GM18909 (cell line): ENCODE results near the gene FHOD3.
A peak's percentile ranks its signal among the peaks of the same experiment; 100 is the strongest.

Source experiments
- ATAC-seq: cut with Tn5 transposase; IDR thresholded peaks from one replicate; pipeline ENCODE4 v1.9.1; 2021; ENCODE audit warnings: mild to moderate bottlenecking; ENCODE audit not compliant: unreplicated experiment, poor library complexity

The FHOD3 gene

DNA sequence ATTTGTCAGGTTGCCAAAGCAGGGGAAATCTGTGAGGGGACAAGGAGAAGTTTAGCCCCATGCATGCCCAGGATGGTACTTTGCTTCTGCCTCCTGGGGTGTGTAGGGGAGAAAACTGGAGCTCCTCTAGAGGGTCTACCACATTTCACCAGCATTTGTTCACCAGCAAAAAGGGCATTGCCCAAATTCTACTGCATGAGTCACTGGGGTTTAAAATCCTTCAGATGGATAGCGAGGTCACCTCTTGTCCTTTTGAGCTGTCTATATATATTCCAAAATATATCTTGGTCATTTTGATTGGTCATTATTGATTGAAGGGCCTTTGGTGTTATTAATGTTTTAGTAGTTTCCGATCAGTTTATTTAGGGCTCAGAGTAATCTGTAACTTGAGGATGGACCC is 18.7 kb downstream of the FHOD3 start:
- ATAC-seq = no peak

DNA sequence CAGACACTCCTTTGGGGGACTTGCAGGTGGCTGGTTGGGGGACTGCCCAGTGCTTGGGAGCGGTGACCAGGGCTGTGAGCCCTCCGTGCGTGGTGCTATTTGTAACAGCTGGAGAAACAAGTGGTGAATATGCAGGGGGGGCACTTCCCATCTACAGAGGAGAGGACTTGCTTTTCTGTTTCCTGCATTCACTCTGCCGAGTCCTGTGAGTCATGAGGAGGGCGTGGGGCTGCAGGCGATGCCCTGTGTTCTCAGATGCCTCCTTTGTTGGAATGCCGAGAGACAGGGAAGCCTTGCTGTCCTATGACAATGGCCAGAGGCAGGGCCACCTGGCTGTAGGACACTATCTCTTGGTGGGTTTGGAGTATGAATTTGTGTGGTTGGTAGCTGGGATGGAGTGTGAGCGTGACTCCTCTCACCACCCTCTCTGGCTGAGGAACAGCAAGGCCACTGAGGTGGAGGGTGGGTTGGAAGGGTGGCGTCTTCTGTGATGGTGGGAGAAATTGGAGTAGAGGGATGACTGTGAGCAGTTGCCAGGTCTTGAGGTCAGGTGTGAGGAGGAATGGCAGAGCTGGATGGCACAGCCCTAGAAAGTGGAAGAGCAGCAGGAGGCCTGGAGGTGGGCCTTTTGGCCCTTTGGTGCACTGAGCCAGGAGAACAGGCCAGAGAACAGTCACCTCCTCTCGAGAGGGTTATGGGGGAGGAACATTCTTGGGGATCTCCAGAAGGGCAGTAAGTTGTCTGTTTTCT is 24.3 kb downstream of the FHOD3 start:
- ATAC-seq = no peak

DNA sequence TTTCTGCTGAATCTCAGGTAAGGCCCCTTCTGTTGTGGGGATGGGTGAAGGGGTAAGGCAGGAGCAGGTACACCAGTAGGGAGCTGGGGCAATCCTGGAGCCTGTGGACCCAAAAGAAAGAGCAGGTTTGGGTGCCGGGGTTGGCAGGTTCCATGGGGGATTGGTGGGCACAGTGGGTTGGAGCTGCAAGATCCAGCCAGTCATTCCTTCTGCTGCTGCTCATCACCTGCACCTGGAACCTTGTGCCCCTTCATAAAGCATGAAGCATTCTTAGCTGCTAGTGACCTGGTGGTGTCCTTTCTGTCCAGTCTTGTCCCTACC is 24.9 kb downstream of the FHOD3 start:
- no peak for ATAC-seq

DNA sequence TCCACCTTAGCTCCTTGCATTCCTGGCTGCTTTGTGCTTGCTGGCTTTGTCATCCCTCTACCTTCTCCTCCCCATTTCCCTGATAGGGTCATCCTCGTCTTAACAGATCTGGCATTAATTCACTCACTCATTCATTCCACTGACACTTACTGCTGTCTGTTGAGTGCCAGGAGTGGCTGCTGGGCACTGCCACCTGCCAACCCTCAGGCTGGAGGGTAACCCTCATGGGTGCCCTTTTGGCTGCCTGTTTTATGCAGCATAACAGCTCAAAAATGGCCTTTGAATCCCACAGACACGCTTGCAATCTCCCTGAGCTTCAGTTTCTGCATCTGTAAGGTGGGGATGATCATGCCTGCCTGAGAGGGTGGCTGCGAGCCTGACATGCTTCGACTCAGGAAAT is 25.2 kb downstream of the FHOD3 start:
- ATAC-seq = no peak

DNA sequence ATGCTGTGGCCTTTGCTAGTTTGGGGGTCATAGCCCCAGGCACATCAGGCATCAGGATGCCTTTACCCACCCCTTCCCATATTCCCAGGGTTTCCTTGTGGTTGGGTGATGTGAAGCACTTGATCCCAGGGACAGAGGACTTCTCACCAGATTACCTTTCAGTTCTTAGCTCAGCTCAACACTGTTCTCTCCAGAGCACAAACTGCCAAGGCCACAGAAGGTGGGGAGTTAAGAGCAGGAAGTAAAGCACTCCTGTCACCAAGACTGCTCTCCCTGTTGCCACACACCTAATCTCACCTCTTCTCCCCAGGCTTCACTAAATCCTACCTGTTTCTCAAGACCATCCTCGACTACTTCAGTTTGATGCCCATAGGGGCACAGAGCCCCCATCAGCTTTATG is 25.9 kb downstream of the FHOD3 start:
- no peak for ATAC-seq

DNA sequence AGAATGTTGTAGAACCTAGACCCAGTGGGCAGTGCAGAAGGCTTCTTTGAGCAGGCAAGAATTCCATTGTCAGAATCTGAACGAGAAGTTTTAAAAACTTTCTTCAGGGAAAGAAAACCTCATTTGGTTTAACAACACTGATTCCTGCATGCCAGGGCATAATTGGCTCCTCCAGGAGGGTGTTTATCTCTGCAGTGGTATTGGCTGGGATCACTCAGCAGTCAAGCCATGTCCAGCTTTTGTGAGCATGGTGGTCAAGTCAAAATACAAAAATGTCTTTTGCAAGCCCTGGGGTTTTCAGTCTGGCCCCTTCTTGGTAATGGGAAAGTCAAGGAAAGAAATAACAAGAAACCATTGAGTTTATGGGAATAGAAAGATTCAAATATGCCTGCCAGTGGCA is 28.3 kb downstream of the FHOD3 start:
- ATAC-seq = no peak

DNA sequence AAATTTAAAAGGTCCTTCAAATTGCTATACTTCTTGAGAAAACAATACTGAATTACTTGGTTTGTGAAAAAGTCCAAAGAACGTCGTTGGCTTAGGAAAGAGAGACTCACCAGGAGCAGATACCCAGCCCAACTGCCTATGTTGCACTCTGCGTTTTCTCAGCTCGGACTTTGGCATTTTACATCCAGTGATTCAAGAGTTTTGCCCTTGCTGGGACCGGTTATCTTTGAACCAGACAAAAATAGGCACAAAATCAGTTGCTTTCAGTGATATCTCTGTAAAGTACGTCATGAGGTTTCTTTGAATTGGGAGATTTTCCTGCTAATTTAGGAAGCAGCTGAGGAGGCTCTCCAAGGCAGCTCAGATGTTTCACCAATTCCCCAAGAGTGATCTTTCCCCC is 29.3 kb downstream of the FHOD3 start:
- no peak for ATAC-seq

DNA sequence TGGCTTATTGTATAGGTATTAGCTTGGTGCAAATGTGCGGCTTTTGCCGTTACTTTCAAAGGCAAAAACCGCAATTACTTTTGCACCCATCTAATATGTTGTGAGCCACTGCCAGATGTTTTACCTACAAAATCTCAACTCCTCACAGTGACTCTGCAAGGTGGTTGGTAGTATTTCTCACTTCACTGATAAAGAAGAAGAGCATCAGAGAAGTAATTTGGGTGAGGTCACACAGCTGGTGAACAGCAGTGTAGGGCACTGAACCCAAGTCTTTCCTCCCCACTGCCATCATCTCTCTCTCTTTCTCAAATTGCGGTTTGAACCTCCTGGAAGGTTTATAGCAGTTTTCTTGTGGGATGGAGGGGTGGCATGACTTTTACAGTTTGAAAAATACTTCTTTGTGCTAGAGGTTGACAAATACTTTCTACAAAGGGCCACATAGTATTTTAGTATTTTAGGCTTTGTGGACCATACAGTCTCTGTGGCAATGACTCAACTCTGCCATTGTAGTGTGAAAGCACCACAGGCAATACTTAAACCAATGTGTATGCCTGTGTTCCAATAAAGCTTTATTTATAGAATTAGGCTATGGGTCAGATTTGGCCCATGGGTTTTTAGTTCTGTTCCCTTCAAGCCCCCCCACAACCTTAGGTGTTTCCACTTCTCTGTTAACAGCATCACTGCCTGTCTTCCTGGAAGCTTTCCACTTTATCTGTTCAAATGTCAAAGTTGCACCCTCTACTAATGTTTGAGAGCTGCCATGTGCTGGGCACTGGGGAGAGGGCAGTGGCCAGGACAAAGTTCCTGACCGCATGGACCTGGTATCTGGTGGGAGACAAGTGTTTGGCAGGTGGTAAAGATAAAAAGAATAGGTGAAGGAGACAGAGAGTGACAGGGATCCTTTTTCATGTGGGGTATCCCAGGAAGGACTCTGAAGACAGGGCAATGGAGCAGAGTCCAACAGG is 30.1 kb downstream of the FHOD3 start:
- no peak for ATAC-seq

DNA sequence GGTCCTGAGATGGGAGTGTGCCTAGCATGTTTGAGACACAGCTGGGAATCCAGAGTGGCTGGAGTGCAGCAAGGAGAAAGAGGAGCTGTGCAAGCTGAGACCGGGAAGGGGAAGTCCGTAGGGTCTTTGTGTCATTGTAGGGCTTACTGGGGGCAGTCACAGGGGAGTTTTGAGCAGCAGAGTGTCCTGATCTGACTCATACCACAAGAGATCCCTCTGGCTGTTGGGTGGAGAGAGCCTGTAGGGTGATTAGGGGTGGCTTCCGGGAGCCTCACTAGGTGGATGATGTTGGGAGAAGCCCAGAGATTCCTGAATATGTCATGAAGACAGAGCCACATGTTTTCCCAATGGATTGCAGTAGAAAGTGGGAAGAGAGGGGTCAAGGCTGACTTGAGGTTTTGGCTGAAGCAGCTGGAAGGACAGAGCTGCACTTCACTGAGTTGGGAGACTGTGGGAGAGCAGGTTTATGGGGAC is 30.9 kb downstream of the FHOD3 start:
- no peak for ATAC-seq

DNA sequence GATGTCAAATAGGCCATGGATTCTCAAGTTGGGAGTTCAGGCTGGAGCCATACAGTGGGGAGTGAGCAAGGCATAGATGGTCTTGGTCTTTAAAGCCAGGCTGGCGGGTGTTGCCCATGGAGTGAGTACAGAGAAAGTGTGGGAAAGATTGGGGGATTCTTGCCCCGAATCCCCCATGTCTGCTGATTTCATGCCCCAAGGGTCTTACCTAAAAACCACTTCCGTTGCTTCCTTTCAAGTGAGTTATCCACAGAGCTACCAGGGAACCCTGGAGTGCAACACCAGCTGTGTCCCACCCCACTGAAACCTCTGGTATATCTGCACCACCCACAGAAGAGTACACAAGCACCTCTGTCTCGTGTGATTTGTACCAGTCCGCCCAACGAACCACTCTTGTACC is 31.4 kb downstream of the FHOD3 start:
- ATAC-seq = no peak

DNA sequence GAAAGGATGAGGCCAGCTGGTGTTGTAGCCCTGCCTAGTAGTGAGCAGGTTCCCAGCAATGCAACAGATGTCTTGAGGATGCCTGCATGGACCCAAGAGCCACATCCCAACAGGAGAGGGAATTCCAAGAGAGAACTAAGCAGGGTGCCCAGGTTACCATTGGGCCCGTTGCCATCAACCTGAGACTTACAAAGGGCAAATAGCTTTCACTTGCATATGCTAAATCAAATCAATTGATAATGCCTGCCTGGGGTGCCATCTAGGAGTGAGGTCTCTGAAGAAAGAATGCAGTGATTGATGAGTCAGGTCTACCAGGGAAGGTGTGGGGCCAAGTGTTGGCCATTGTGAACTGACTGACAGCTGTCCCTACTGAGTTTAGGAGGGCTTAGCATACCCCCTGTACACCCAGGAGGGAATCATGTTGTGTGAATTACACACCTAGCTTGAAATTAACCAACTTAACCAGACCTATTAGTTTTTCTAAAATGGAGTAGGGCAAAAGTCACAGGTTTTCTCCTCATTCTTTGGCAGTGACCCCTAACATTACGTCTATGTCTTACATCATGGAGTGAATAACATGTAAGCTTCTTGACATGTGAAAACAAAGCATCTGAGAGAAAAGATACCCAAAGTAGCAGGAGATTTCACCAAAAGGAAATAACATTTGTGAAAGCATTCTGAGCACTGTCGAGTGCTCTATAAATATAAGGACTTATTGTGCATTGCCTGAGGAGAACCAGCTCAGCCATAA is 32.3 kb downstream of the FHOD3 start:
- no peak for ATAC-seq

DNA sequence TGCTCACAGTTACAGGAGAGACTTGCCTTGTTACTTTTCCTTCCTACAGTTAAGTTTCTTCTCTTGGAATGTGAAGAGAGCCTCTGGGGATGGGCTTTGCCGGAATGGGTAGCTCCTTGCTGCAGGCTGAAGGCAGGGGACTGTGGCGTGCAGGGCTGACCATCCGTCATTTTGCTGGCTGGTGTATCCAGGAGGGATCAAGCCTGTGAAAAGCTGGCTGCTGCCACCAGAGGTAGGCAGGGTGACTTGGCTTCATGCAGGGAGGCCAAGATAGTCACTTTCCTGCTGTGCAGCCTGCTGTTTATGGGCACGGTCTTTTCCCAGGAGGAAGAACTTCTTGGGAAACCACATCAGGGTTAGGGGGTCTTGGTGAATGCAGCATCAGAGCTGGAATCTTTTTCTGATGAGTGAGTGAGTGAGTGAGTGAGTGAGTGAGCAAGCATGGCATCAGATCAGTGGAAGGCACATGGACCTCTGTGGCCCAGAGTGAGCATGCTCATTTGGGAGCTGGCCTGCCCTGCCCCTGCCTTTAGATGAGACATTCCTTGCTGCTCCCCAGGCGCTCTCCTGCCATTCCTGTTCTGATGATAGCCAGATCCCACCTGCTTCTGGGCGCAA is 33.0 kb downstream of the FHOD3 start:
- ATAC-seq = no peak

DNA sequence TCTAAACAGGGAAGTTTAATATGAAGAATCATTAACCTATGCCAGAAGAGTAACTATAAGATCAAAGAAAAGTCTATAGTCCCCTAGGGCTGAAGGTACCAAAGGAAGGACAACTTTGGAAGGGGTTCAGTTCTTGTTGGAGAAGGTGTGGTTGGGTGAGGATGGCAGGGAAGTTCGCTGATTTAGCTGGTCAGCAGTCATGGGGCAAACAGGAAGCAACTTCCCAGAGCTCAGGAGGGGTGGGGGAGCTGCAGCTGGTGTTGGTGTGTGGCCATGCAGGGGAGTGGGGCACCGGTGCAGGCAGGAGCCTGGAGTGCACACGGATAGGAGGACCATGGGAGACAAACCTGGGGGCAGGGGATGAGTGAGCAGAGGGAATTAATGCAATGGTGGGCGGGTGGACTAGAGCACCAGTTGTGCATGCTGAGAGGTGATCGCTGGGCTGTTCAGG is 34.0 kb downstream of the FHOD3 start:
- no peak for ATAC-seq

DNA sequence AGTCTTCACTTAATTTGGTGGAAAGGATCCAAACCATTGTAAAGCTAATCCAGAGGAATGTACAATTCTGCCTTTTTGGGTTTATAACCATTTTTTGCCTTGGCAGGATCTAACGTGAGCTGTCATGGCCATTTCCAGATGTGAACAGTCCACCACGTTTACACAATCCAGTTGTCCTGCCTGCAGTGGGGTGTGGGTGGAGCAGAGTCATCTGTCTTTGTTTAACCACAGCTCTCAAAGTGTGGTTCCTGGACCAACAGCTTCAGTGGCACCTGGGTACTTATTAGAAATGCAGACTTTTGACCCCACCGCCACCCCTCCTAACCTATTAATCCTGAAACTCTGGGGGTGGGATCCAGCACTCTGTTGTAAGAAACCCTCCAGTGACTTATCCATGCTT is 35.9 kb downstream of the FHOD3 start:
- no peak for ATAC-seq

DNA sequence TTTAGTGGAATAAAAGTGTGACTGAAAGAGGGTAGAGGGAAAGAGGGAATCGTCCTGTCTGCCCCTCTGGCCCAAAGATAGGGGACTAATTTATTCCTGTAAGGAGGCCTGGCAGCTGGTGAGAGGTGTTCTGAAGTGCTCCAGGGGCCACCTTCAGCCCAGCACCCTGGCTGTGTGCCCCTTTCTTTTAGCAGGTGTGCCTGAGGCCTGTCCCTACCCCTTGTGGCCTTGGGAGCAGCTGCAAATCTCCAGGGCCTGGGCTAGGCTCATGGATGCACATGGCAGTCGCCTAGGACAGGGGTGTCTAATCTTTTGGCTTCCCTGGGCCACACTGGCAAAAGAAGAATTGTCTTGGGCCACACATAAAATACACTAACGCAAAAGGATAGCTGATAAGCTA is 37.3 kb downstream of the FHOD3 start:
- ATAC-seq = no peak

DNA sequence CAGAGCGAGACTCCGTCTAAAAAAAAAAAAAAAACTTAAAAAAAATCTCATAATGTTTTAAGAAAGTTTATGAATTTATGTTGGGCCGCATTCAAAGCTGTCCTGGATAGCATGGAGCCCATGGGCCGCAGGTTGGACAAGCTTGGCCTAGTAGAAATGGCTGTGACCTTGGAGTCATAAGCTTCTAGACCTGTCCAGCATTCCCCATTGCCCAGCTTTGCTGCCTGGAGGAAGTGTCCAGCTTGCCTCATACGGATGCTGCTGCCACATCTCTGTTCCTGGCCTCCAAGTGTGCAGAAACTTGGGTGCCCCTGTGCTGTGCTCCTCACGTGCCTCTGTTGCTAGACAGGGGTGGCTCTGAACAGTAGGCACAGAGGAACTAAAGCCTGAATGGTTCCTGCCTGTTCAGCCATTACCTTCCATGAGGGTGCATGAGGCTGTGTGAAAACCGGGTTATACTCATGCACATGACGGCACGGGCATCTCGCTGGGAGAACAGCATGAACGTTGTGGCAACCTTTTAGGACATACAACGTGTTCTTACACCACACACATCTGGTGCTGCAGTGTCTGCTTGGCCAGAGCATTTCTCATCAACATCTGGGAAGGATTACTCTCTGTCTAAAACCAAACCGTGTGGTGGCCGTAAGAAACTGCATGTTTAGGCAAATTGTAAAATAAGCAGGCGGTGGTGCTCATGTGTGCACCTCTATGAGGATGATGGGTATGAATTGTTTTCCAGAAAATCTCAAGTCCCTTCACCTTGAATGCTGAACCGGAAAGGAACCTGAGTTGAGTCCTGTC is 38.2 kb downstream of the FHOD3 start:
- no peak for ATAC-seq

DNA sequence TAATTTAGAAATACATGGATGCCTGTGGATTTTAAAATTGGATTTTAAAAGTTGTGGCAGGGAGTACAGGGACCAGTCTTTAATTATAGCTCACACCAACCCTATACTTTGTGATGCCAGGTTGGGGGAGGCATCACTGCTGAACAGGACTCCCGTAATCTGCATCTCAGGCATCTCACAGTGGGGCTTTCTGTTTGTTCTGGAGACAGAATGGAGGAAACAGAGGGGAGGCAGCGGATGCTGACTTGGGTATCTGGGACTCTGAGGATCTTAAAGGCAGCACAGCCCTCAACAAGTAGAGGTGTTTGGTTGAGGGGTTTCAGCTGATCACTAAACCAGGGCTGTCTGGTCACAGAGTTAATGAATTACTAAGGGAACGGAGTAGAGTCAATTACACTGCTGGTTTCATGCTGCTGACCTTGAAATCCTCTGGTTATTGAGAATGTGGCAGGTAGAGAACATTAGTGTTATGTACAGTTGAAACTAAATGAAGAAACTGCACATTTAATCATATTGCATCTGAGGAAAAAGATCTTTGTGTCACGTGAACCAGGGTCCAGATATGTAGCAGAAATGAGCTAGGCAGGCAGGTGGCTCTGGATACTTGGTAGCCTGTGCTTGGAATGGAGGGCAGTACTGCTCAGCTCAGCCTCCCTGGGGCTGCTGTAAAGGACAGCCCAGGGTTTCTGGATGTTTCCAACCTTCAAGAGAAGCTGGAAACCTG is 40.3 kb downstream of the FHOD3 start:
- ATAC-seq = peak; percentile 66

DNA sequence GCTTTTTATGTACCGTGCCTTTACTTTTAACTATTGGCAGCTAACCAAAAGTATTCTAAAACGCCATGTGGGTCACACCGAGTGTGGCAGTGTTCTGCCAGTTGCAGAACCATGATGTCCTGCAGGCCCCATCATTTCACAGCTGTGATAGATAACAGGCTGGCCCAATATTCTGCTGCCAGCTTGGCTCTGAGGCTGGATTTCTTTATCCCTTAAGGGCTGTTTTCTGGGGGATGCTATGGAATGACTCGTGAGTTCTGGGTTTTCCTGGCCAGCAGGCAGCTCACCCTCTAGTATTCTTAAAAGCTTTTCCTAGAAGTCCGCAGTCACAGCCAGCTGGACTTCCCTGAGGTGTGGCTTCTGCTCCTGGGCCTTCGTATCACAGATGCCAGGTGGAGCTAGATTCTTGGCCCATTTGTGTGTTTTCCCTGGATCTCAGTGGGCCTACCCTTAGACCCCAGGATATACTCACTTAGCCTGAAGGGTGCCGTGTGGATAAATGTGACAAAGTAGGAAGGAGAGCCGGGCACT is 41.0 kb downstream of the FHOD3 start:
- no peak for ATAC-seq

DNA sequence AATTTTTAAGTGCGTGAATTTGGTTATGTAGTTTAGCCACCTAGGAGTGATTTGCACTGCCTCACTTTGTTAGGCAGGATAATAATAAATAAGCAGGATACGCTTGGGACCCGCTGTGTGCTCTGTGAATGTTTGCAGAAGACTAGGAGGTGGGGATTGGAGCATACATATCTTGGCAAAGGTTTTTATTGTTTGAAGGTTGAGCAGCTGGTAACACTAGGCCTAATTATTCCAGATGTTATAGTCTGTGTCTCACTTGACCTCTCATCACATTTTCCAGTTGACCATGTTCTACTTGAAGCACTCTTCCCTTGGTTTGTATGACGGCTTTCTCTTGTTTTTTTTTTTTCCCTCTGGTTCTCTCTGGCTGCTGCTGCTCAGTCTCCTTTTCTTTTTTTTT is 42.7 kb downstream of the FHOD3 start:
- ATAC-seq = no peak
